Measurements from ENCODE around the gene FHIT.
A peak's percentile ranks its signal among the peaks of the same experiment; 100 is the strongest.

The FHIT gene

DNA sequence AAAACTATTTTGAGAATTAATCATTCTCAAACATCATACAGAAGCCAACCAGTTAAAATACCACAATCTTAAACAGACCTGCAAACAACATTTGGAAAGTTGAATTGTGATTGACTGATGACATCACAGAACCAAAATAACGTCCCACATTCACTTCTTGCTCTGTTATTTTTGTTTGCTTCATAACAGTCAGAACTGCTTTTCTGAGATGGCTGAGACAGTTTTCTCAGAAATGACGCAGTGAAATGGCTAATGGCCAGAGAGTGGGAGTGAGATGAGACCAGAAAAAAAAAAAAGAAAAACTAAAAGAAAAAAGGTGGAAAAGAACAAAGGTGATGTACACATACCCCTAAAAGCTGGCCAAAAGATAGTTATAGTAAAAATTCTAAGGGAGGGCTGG, 1061.2 kb downstream of the FHIT start:
- DNase-seq = no peak

DNA sequence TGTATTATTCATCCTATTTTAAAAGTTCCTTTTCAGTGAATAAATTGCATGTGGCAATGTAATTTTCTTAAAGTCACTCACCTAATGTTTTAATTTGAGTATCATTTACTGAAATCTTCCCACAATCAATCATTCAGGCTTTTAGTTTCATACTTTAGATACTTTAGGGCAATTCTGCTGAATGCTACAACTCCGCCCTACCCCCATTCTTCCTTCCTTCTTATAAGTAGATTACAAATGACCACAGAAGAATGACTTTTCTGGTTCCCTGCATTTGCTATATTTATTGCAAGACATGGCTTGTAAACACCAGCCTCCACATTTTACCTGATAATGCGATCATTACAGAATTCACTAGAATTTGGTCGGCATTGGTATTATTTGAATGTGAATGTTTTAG, 1061.9 kb downstream of the FHIT start:
- DNase-seq = peak; percentile 33

DNA sequence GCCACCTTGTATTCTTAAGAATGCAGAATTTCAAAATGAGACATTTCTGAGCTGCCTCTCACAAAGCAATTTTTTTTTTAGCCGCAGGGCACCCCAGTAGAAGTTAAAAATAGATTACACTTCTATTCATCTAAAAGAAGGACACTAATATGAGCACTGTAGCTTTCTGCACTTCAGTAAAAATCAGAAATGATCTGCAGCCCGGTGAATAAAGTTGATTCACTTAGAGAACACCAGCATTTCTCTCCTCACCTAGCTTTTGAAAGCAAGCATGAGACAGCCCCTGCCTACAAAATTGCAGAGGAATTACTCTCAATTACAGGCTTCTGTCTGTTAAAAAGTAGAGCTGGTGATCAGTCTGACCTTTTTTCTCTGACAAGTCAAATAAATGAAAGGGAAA, 1062.4 kb downstream of the FHIT start:
- DNase-seq = peak; percentile 84

DNA sequence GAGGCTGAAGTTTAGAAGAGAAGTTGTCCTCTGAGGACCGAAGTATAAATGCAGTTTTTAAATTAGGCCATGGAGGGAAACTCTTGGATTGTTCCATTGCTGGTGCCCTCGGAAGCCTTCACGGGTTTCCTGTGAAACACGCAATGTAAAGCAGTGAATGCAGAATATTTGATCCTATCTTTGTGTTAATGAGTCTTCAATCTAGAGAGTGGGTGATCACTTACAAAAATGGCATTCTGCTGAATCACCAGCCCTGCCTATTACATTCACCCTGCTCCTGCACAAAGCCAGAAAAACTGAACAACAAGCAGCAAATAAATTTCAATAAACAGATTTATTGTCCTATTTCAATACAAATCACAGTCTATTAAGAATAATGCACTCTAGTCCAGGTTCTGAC, 1063.9 kb downstream of the FHIT start:
- no peak for DNase-seq

DNA sequence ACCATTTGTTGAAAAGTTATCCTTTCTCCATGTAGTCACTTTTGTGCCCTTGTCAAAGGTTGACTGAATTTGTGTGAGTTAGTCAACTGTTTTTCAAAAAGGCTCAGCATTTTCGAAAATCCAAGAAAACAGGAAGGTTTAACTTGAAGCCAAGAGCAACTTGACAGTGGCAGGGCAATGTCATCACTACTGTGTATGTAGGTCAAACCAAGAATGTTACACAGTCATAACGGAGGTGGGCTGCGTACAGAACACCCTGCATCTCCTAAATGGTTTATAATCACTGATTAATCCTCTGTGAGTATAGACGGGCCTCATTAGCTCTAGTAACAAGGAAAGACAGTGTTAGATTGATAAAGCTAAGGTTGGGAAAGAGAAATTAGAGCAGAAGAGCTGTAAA, 1064.9 kb downstream of the FHIT start:
- no peak for DNase-seq

DNA sequence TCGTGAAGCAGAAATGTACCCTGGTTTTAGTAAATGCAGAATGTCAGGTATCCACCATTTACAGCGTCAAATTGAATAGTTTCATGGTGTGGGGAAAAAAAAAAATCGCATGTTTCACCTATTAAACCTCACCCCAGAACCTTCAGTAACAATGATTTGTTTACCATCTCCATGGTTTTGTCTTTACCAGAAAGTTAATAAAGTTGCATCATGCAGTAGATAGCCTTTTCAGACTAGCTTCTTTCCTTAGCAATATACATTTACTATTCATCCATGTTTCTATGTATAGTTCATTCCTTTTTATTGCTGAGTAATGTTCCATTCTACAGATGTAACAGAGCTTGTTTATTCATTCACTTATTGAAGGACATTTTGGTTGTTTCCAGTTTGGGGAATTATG, 1066.1 kb downstream of the FHIT start:
- no peak for DNase-seq

DNA sequence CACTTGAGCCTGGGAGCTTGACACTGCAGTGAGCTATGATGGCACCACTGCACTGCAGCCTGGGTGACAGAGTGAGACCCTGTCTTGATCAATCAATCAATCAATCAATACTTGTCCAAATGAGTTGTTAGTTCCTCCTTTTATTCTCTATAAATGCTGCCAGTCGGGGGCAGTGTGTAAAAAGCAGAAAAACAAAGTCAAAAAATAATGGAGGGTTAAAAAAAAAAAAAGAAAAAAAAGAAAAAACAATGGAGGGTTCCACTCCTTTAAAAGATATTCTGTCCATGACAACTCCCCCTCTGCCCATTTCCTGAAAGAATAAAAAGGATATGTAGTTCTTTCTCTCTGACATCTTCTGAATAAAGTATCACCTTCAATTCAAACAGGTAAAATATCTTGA, 1068.6 kb downstream of the FHIT start:
- DNase-seq = no peak

DNA sequence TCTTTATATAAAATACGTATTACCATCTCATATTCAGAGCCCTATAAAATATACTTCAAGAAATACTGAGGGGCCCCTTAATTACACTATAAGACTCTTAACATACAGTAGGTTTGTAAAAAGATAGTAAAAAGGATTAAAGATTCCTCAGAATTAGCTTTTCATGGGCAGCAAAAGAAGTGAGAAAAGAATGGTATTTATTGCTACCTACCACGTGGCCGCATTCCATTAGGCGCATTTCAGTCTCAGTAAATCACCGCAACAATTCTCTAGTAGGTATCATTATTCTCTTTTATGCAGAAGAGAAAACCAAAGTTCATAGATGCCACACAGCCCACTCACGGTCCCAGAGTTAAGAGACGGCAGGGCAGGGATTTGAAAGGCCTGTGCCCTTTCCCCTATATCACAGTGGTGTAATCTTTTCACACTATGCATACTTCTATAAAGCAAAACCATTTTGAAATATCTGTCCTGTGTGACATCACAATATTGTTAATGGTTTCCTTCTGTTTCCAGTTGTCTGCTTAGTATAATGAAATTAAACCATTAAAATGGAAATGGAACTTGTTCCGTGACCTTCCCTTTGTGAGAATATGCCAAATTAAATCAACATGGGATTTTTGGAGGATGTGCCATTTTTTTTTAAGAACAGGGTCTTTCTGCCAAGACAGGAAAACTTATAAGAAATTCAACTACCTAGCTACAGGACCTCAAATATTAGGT, 1072.2 kb downstream of the FHIT start:
- no peak for DNase-seq

DNA sequence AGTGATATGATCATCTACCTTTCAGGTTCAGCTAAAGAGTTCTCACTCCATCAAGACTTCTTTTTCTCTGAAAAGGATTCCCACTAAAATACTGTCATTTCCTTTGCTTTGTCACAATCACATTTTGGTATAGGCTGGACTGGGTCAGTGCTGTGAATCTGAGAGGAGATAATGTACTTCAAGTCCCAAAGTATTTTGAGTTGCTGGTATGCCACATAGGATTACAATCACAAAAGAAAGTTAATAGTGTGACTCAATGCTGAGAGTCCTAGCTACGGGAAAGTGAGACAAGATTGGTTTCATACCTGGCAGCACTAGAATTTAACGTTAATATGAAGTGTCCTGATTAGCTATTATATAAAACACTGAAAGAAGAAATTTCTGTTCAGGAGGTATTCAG, 1073.5 kb downstream of the FHIT start:
- DNase-seq = no peak

DNA sequence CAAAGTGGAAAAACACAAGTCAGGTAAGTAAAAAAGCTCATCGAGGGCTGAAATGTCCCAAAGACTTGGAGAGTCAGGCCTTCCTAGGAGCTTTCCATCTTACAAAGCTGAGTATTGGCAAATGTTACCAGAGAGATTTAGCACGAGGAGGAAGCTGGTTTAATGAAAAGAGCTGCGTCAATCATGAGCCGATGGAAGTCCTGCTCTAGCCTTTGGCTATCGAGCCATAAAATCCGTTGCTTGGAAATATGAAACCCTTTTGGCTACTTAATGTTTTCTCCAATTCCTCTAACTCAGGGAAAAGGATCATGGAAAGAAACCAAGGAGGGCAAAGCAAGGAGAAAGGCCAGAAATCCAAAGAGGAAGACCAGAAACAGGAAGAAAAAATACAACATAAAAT, 1074.6 kb downstream of the FHIT start:
- DNase-seq = peak; percentile 46

DNA sequence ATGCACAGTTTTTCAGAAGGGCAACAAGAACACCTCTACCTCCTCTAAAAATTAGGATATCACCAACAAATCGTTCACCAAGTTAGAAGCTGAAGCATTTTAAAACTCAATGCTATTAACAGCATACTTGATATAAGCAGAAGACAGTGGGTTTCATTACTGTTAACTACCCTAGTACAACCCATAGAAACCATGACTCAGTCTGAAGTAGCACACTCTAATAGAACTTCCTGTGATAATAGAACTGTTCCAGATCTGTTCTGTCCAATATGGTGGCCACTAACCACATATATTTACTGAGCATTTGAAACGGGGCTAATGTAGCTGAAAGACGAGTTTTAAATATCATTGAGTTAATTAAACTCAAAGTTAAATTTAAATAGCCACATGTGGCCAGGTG, 1075.6 kb downstream of the FHIT start:
- DNase-seq = no peak

DNA sequence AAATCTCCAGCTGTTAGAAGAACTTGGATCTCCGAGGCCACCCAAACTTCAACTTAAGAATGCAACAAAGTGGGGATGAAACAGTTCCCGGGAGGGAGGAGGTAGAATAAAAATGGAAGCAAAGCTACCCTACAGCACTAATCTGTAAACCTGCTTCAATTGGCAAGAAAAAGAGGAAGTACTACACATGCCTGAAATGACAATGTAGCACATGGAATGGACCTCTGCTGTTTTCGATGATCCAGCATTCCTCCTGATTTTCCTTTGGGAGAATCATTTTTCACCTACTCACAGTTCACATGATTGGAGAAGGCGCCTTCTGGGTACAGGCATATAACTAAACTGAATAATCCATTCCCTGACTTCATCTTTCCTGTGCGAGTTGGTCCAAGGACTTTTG, 1081.5 kb downstream of the FHIT start:
- DNase-seq = no peak

DNA sequence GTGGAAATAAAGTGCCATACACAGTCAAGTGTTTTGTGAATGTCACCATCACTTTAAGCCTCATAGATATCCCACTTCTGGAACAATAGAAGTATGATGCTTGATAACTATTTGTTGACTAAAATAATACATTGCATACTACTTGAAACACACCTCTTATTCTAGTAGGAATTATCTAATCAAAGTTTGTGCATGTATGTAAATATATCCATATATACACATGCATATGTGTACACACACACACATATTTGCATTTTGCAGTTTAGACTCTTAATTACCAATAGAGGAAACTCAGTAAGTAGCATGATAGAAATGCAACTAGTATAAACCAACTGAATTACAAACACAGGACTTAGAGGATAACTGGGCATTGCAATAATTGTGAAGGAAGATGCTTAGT, 1084.1 kb downstream of the FHIT start:
- no peak for DNase-seq

DNA sequence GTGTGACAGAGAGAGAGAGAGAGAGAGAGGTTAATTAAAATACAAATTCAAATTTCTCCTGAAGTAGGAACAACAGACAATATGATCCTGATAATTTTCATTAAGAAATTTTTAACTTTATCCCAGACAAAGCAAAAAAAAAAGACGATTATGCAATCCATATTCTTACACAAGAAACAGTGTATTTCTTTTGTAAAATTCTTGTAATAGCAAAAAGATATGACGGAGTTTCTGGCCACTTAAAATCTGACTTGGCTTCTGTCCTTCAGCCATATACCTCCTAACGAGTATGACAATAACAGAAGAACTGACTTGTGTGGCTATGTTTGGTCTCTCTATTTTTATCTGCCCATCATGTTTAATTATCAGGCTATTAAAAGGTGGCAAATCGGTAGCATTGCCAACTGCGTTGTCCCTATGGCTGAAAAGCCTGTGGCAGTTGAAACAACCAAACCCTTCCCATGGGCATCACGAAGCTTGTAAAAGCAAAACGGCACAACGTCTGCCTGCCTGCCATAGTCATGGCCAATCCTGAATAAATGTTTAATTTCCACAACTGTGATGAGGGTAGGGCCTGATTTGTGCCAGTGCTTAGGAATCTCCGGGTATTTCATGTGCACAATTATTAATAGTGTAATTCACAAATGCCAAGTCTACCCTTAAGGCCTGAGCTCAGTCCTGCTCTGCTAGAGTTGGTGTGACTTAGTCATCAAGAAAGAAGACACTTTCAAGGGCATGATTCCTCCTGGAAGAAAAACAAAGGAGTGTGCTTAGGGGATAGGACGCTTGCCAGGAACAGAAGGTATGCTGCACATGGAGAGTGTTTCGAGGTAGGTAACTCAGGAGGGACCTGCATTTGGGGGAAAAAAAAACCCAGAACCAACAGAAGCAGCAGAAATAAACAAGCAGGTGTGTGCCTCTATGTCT, 1090.2 kb downstream of the FHIT start:
- DNase-seq = no peak

DNA sequence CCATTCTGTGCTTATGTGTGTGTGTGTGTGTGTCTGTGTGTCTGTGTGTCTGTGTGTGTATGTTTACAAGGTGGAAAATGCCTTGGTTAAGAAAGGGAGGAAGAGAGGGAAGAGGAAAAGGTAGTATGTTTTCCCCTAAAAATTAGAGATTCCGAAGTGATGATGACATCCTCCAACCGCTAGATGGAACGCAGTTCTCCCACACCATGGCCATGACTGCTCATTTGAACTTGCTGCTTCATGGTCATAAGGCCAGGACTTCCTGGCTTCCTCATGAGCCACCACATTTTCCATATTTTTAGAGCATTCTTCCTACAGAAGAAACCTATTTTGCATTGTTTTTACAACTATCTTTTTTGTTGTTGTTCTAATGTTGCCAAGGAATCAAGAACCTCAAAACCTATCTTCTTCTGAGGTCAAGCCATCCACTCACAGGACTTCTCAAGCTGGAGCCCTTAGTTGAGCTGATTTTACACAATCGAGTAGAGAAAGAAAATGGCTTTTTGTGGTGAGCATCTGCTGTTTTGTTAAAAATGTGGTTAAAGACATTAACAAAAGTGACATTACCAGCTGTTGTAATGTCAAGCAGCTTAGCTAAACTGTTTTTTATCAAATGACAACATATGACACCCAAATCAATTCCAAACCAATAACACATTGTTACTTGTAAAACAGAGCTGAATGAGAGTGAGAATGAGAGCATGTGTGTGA, 1091.0 kb downstream of the FHIT start:
- no peak for DNase-seq

DNA sequence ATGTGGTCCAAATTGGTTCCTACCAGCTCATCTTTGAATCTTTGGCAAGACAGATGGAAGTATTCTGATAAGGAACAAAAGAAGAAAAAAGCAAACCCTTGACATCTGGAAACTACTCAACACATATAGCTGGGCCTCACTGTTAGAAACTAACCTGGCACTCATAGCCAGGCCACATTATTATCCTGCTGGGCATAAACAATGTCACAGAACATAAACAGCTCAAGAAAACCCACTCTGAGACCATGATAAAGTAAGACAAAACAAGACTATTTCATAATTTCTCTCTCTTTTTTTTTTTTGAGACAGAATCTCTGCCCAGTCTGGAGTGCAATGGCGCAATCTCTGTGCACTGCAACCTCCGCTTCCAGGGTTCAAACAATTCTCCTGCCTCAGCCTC, 1093.2 kb downstream of the FHIT start:
- no peak for DNase-seq

DNA sequence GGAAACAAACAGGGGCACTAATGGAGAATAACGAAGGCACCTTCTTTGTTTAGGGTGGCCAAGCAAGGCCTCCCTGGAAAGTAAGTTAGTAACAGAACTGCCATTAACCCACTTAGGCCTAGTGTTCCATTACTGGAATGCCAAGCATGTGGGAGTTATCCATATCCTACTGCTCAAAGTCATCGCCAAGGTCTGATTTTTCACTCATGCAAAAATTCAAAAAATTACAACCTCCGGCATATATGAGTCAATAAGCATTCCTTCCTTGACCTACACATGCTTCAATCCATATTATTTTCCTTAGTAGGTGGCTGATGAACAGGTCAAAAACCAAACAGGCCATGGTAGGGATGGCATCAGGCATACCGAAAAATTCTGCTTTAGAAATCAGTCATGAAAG, 1097.2 kb downstream of the FHIT start:
- no peak for DNase-seq

DNA sequence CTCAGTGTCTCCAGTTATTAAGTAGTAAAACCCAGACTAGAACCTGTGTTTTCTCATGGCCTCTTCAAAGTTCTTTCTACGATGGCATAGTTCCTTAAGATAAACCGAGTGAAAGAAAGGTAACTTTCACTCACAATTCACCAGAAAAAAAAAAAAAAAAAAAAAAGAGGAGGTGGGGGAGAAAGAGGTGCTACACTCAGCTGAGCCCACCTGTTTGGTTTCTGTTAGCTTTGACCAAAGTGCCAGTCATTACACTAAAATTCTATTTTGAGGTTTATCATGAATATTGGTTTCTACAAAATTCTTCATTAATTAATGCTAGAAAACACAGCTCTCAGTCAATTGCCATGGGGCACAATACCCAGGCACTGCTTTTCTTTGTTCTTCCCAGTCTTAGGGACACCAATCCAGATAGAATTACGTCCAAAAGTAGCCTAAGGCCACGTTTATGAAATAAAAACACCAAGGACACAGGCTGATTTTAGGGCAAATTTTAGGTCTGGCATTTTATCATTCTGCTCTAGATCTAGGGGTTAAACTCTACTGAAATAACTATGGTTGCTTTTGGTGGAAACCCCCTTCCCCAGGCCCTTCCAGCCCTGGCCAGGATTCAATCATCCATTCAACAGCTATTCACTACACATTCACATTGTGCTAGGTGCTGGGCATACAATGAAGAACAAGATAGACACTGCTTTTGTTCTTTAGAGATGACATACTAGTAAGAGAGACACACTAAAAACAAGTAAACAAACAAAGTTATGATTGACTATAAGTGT, 1097.8 kb downstream of the FHIT start:
- DNase-seq = no peak

DNA sequence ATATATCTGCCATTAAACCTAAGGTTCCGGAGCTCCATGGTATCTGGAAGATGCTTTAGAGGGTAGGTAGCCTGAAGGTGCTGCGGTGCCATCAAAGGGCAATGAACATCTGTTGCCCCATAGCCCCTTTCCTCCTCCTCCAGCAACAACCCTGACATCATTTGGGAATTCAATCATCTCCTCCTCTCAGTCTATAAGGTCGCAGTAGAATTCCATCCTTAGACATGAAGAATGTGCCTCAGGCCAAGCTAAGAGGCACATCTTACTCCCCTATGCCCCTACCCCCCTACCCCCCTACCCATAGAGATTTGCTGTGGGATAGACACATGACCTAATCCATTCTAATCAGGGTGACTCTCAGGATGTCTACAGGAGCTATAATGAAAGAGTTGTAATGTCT, 1101.8 kb downstream of the FHIT start:
- no peak for DNase-seq

DNA sequence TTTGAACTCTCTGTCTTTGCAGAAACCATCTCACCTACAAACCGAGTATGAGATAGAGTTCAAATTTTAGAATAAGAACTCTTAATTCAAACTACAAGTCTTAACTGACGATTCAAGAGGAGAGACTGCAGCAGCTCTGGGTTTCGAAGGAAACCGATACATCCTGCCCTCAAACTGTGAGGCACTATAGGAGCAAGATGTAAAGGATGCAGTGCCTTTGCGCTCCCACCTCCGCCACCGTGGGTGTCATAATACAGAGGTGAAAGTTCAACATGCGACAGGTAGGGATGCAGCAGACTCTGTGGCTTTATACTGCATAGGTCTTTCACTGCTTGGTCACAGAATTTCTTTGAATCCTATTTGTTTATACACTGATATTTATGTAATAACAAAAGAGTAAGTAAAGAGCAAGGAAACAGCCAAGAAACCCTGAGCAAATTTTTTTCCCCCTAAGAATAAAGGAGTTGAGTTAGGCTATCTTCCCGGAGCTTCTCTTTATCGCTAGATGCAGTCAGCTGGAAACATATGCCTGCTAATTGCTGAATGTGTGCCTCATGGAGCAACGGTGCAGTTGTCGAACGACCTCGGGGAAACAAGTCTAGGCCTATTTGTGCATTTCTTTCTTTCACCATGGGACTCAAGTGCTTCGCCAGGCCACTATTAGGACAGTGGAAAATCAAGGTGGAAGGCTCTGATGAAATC, 1103.9 kb downstream of the FHIT start:
- DNase-seq = no peak

DNA sequence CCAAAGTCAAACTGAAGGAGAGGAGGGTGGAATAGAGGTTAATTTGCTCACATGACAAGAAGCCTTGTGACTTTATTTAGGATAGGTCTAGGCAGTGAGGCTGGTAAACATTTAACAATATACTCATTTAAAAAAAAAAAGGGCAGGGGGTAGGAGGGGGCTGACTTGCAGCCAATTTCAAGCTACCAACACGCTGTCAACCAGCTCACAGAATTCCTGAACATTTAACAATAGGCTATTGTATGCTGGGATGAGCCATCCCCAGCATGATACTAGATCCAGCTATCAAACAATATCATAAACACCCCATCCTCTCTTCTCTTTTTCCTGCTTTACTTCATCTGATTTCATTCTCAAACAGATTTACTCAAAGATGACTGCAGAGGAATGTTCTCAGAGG, 1105.1 kb downstream of the FHIT start:
- no peak for DNase-seq

DNA sequence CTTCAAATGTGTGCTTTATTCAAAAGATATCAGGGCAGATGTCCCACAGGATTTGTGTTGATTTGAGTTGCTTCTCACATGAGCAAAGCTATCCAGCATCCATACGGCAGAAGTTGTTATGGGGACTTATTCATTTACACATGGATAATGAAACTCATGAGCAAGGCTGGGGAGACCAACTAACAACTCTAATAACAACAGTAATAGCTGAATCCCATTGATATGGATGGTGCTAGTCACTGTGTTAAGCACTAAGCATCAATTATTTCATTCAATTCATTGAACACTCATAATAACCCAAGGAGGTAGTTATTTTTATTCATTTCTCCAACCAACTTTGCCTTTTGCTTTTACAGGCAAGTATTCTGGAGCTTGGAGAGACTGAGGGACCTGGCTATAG, 1107.2 kb downstream of the FHIT start:
- DNase-seq = no peak
